Chondrocyte (in vitro differentiated cells): ENCODE data around the gene IL4. TPM values are rescaled to one million over a fixed set of nuclear protein-coding genes. Genes with fewer than 3 reads are reported as not detected.

Source experiments
- DNase-seq: peaks from one replicate; pipeline ENCODE4 v3.0.0; 2021; ENCODE audit warnings: mixed read lengths, low spot score
- H3K27ac Mint-ChIP-seq: one replicate; pipeline ENCODE4 v1.8.0; 2021; ENCODE audit warnings: mild to moderate bottlenecking, moderate library complexity, mixed read lengths; ENCODE audit not compliant: unreplicated experiment
- H3K27me3 Mint-ChIP-seq: 2 replicates; pipeline ENCODE4 v1.8.0; 2021; ENCODE audit warnings: low read depth, mixed read lengths
- H3K36me3 Mint-ChIP-seq: 2 replicates; pipeline ENCODE4 v1.8.0; 2021; ENCODE audit warnings: low read depth, mixed read lengths
- H3K4me1 Mint-ChIP-seq: 2 replicates; pipeline ENCODE4 v1.8.0; 2021; ENCODE audit warnings: low read depth, mild to moderate bottlenecking, mixed read lengths
- H3K4me3 Mint-ChIP-seq: one replicate; pipeline ENCODE4 v1.8.0; 2021; ENCODE audit warnings: mild to moderate bottlenecking, moderate library complexity, mixed read lengths; ENCODE audit not compliant: unreplicated experiment
- H3K9me3 Mint-ChIP-seq: 2 replicates; pipeline ENCODE4 v1.8.0; 2021; ENCODE audit warnings: low read depth, mixed read lengths
- CTCF ChIP-seq: fragments of 200-600 bp; sonication (generic); IDR thresholded peaks from 2 replicates; pipeline ENCODE4 v1.5.0; 2021; ENCODE audit warnings: antibody characterized with exemption, mild to moderate bottlenecking, moderate library complexity
- total RNA-seq: library from RNA; stranded (reverse); gene quantifications from 3 replicates; pipeline ENCODE4 v1.2.1, GENCODE V29; 2021

Gene IL4
- total RNA-seq, 1 donor from 2014 or later, result not detected

- H3K36me3 Mint-ChIP-seq, result peaks cover 4% of the 10 kb centered on the region
- no peaks in the 10 kb centered on the region for H3K9me3 Mint-ChIP-seq
- no peak overlapping the region for H3K4me3 Mint-ChIP-seq
- H3K4me1 Mint-ChIP-seq, result peaks cover 5% of the 10 kb centered on the region
- no peak for TF ChIP-seq CTCF
- DNase-seq, result no peak
- H3K27me3 Mint-ChIP-seq, result no peaks in the 10 kb centered on the region
- no peak overlapping the region for H3K27ac Mint-ChIP-seq
Measured at GRCh38 chr5:132684922-132685720, 11.3 kb downstream of the IL4 start.

GRCh38 chr5:132686193-132686592, 12.4 kb downstream of the IL4 start:
- H3K4me3 Mint-ChIP-seq, result no peak overlapping the region
- DNase-seq, result no peak
- H3K27ac Mint-ChIP-seq, result no peak overlapping the region
- H3K27me3 Mint-ChIP-seq, result no peaks in the 10 kb centered on the region
- no peaks in the 10 kb centered on the region for H3K4me1 Mint-ChIP-seq
- no peaks in the 10 kb centered on the region for H3K9me3 Mint-ChIP-seq
- TF ChIP-seq CTCF, result no peak
- peaks cover 2% of the 10 kb centered on the region for H3K36me3 Mint-ChIP-seq

- Mint-ChIP-seq H3K27ac (no peak overlapping the region), H3K4me3 (no peak overlapping the region), H3K27me3 (no peaks in the 10 kb centered on the region), H3K36me3 (peaks cover 4% of the 10 kb centered on the region), H3K4me1 (peaks cover 2% of the 10 kb centered on the region), H3K9me3 (peaks cover 3% of the 10 kb centered on the region)
- DNase-seq, result no peak
- no peak for TF ChIP-seq CTCF
Measured at GRCh38 chr5:132687995-132688394, 14.2 kb downstream of the IL4 start.

- H3K27ac Mint-ChIP-seq, result no peak overlapping the region
Measured at GRCh38 chr5:132688536-132689339, 14.9 kb downstream of the IL4 start.

More at GRCh38 chr5:132688536-132689339, 14.9 kb downstream of the IL4 start:
- no peak for DNase-seq
- no peak for TF ChIP-seq CTCF
- Mint-ChIP-seq H3K4me3 (no peak overlapping the region), H3K36me3 (peaks cover 6% of the 10 kb centered on the region), H3K9me3 (peaks cover 3% of the 10 kb centered on the region), H3K27me3 (no peaks in the 10 kb centered on the region), H3K4me1 (peaks cover 2% of the 10 kb centered on the region)
